Measurements from ENCODE around the gene GLRX.
"Not testable (repeated sequence)": the region's sequence is repeated elsewhere in the genome, so short reads cannot be mapped to it uniquely, and the experiment has no call there.

Gene GLRX

DNA sequence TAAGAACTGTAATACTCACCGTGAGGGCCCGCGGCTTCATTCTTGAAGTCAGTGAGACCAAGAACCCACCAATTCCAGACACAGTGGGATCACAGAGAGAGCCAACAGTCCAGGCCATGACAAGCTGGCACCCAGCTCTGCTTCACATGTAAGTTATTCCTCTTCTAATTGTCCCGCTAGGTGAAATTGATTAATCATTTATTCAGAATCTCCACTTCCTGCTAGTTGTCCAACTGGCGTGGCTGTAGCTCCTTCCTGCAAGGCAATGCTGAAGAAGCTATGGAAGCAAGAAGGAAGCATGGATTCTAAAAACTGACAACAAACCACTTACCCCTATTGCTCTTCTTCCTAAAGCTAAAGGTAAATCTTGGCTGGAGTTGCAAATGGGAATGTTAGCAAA is 30.0 kb upstream of the GLRX start:
- DNase-seq (ENCODE audit: low read depth) = no peak

DNA sequence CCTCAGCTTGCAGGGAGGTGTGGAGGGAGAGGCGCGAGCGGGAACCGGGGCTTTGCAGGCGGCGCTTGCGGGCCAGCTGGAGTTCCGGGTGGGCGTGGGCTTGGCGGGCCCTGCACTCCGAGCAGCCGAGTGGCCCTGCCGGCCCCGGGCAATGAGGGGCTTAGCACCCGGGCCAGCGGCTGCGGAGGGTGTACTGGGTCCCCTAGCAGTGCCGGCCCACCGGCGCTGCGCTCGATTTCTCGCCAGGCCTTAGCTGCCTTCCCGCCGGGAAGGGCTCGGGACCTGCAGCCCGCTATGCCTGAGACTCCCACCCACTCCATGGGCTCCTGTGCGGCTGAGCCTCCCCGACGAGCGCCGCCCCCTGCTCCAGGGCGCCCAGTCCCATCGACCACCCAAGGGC is 28.6 kb upstream of the GLRX start:
- DNase-seq (ENCODE audit: low read depth) = not testable (repeated sequence)

DNA sequence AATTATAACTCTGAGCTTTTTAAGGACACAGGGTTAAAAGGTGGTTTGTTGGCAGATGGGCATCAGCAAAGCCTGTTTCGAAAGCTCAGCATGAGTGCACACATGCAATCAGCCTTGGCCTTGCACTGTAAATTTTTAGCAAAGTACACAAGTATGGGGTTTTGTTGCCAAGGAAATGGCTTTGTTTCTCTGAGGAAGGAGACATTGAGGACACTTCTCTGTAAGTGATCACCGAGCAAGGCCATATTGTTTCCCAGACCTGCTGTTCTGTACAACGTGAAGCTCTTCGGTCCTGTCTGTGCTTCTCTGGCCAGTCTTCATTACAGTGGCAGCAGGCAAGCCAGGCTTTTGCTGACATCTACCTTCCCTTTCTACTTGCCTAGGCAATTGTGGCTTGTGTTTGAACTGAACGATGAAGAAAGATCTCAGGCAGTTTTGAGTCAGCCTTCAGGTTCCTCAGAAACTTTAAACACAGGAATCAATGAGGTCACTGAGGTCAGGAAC is 27.9 kb upstream of the GLRX start:
- no peak for DNase-seq (ENCODE audit: low read depth)

DNA sequence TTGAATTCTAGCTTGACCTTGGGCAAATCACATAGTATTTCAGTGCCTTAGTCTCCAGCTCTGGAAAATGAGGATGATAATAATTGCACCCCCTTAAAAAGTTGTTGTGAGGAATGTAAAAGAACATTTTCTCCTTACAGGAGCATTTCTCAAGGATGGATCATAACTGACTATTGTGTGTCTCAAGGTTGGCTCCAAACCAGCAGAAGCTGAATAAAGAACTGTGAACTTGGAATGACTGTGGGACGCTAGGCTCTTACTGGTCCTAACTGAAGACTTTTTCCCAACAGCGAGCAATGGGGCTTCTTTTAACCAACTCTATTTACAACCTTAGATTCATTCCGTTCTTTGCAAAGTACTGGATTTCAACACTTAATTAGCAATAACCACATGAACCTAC is 26.2 kb upstream of the GLRX start:
- DNase-seq (ENCODE audit: low read depth) = no peak

DNA sequence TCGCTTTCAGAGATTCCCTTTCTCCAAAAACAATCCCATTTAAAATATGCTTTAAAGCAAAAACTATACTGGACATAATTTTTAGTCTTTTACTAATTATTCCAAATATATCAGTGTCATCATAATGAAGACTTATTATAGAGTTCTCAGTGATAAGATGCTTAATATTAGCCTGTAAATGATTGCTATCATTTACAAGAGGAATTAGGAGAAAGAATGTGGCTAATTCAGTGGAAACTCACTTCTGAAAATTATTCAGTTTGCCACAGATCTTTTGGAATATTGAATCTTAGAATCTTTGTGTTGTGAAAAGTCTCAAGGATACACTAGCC is 24.7 kb upstream of the GLRX start:
- DNase-seq (ENCODE audit: low read depth) = no peak

DNA sequence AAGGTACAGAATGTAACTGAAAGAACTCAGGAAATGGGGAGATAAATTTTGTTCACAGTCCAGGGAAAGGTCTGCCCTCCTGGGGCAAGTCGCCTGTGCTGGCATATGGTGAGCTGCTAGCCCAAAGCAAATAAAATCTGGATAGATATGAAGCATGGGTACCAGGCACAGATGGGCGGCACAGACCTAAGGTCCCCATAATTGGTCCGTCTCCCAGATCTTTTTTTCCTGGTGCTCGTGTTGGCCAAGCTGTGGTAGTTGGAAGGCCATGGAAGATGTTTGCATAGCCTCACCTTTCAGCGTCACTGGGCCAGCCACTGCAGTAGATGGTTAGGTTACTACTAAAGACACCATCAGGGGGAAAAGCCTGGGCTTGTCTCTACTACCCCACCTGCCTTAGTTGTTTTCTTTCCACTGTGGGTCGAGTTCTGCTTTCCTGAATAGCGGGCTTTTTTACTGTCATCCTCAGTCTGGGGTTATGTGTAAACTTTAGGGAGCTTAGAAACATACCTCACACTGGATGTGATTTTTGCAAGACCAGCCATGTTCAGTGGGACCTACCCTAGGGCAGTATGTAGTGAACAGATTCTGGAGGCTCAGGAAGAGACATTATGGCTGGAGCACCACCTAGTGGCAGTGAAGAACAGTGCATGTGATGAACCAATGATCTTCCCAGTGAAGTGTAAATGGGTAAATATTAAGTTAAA is 24.2 kb upstream of the GLRX start:
- DNase-seq (ENCODE audit: low read depth) = no peak

DNA sequence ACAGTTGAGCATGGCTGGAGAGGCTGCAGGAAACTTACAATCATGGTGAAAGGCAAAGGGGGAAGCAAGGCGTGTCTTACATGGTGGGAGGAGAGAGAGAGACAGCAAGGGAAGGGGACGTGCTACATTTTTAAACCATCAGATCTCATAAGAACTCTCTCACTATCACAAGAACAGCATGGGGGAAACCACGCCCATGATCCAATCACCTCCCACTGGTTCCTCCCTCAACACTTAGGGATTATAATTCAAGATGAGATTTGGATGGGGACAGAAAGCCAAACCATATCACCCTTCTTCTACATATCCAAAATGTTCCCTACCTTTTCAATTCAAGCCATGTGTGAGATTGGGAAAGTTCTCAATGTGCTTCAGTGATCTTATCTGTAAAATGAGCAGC is 22.9 kb upstream of the GLRX start:
- DNase-seq (ENCODE audit: low read depth) = no peak

DNA sequence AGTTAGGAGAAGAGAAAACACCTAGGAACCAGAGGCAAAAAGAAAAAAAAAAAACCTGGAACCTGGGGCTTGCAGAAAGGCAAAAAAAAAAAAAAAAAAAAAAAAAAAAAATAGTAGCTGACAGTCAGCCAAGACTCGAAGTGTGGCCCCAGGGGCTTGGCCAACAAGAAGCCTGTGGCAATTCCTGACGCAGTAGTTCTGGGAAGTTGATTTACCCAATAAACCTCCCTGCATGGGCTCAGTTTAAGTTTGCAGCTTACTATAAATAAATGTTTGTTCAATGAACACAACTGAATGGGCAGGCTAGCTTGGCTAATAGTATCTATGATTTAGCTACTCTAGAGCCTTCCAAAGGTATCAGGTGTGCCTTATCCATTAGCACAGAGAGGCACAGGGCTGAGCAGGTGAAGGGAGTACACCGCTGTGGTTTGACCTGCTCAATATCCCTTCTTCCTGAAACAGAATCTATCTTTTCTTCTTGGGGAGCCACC is 21.3 kb upstream of the GLRX start:
- DNase-seq (ENCODE audit: low read depth) = no peak

DNA sequence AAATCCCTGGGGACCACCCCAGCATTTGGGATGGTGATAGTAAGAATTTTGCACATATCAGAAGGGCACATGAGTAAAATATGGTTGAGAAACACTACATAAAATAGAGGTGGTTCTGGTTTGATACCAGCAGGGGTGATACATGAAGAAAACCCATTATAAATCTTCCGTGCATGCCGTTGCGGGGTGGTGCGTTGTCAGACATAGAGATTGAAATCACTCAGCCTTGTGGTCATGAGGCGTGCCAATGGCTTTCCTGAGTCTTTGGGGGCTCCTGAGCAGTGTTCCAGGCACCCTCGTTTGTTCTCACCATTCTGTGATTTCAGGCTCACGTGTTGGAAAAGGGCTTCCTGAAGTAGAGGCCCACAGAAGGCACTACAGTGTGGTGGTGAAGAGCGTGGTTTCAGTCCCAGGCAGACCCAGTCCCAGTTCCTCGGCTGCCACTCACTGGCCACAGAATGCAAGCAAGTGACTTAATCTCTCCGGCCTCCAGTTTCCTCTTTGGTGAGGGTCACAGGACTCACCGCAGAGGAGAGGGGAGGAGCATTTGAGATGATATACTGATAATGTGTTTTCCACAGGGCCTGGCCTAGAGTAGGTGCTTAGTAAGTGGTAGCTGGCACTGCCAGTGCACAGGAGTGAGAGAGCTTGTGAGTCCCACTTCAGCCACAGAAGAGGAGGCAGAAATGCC is 20.5 kb upstream of the GLRX start:
- peak; percentile 65 for DNase-seq (ENCODE audit: low read depth)

DNA sequence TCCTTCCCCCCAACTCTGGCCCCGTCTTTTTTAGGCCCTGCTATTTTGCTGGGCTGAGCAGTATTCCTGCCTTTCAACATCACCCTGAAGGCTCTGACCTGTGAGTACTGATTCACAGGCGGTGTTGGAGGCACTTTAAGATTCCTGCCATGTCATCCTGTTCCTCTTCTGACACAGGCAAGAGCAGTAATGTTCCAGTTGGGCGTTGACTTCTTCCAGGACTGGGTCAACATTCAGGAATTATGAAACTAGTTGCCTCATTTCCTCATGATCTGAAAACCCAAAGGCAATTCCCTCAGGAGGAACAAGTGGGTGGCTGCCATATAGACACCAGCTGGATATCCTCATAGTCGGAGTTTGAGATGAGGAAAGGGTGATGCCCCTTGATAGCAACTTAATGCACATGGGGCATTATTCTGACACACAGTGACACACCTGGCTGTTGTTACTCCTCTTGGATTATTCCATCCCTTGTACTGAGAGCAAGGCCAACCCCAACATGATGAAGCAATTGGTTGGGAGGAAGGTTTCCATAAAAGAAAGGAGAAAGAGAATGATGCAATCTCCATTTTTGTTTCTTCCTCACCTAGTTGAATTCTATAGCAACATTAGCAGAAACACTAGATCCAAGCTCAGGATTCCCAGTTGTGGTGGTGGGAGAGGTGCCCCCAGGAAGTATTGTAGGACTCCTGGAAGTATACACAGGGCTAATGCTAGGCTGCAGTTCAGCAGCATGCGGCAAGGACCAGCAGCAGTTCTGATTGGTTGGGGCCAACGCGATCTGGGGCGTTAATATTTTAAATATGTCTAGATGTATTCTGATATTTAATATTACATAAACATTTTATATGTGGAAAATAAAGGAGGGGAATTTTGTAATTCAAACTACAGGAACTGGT is 19.6 kb upstream of the GLRX start:
- no peak for DNase-seq (ENCODE audit: low read depth)

DNA sequence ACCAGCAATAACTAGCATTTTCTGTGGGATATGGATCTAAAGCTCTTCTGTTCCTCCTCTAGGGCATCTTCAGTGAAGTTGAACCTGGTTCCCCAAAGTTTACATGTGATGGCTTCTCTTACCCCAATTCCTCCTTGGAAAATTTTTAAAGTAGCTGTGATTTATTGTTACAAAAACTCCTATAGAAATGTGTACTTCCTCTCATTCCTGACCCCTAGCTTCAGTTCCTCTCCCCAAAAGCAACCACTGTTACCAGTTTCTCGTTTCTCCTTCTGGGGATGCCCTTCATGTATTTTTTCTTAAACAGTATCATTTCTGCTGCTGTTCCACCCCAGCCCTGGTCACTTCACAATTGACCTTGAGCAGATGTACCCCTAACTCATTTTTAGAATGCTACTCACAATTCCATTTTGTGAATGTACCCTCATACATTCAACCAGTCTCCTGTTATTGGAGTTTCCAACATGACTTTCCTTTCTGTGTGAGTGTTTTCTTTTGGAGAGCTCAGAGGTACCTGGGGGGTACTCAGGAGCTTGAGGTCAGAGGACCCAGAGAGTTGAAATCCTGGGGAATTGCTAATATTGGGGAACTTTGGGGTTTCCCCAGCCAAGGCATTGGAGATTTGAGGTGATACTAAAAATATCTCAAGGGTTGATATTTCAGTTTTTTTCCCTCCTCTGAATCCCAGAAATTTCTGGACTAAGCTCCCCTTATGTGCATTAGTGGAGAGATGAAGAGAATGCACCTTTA is 18.6 kb upstream of the GLRX start:
- DNase-seq (ENCODE audit: low read depth) = no peak

DNA sequence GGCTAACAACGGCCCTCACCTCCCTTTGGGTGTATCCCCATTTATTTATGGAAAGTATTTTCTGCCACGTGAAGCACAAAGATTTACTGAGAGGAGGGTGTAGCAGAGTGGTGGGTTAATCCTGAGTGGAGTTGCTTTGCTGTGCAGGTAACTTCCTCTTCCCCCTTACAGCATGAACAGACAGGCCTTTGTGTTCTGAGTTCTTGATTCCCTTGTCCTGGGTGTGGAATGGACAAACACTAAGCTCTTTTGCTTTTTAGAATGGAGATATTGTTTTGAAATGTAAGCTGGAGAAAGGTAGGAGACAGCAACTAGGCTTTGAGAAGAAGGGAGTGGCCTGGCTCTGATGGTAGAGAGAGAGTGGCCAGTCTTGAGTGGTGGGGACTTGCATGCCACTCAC is 17.1 kb upstream of the GLRX start:
- DNase-seq (ENCODE audit: low read depth) = no peak

DNA sequence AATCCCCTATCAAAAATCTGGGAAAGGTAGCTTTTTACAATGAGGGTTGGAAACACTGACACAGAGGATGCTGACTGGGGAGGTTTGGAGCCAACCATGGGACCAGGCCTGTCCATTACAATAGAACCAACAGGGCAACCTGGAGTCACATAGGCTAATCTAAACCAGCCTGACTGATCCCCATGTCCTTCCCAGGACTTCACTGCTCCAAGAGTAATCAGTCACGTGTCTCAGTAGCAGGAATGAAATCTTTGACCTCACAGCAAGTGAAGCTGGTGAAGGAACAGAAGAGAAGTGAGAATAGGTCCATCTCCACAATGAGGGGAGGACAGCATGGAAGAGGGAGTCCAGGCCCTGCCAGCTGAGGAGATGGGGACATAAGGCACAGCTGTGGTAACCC is 16.0 kb upstream of the GLRX start:
- DNase-seq (ENCODE audit: low read depth) = no peak

DNA sequence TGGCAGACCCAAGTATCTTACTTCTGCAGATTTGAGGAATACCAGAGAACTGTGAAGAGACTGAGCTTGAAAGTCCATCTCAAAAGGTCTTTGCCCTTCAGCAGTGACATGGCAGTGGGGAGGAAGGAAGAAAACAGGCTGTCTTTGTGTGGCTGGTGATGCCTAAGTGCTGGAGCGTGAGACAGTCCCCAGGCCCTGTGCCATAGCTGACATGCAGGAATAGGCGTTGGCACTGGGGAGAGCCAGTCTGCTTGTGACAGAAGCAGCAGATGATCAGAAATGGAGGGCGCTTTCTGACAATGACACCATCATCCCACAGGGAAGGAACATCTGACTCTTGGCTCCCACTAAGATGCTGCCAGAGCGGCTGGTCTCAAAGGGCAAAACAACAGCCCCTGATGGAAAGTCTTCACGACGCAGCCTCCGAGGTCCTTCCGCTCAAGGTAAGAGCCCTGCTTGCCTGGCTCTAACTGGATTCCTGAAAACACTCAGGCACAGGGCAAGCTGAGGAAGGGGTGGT is 15.5 kb upstream of the GLRX start:
- DNase-seq (ENCODE audit: low read depth) = no peak

DNA sequence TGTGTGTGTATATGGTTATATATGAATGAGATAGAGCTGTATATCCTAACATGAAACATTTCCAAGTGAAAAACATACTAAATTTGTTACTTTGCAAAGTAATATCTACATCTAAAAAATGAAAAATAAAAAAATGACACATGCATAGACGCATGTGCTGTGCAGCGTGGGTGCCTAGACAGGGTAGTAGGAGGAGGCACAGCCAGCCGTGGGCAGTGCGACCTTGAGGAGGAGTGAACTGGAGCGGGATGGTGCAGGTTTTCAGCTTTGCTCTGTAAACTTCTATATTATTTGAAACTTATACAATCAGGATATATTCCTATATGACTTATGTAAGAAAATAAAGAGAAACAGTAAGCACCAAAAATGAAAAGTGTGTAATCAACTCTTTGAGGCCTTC is 15.0 kb upstream of the GLRX start:
- no peak for DNase-seq (ENCODE audit: low read depth)

DNA sequence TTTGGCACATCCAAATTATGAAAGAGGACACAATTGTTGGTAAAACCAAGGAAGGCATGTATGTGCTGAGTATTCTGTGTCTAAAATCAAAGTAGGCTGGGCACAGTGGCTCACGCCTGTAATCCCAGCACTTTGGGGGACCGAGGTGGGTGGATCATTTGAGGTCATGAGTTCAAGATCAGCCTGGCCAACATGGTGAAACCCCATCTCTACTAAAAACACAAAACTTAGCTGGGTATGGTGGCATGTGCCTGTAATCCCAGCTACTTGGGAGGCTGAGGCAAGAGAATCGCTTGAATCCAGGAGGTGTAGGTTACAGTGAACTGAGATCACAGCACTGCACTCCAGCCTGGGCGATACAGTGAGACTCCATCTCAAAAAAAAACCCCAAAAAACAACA is 14.4 kb upstream of the GLRX start:
- DNase-seq (ENCODE audit: low read depth) = not testable (repeated sequence)

DNA sequence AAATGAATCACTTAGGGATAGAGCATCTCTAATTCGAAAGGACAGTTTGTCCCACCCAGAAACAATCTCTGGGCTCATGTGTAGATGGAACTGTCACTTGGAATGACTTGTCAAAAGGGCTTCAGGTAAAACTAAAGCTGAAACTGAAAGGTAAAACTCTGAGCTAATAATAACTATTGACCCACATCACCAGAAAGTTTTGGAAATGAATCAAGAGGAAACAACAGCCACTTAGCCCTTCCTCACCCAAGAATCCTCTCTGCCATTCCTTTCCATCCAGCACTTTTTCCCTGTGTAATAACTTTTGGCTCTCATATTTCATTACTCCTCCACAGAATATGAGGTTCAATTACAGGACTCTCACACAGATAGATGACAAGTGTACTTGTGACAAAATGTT is 14.0 kb upstream of the GLRX start:
- no peak for DNase-seq (ENCODE audit: low read depth)

DNA sequence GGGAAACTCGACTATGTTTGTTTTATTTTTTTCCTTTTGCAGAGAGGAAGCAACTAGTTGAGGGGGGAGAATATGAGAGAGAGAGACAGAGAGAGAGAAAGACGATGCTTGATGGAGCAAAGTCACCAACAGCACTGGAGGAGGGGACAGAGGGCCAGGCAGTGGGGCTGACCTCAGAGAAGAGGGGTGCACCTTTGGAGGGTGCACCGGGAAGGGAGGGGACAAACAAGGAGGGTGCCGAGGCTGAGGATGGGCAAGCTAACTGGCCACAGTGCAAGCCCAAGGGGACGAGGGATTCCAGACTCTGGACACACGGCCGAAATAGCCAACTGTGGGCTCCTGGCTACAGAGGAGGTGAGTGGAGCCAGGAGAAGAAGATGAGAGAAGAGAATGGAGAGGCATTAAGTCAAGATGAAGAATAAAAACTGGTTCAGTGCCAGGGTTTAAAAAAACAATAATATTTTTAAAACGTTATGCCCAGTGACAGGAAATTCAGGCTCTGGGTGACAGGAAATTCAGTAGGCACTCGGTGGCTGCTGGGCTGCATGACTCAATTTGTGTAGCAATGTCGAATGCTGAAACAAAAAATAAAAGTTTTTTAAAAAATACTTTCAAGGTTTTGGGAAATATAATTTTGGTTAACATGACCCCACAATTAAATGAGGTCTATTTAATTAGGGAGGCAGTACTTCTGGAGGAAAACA is 13.3 kb upstream of the GLRX start:
- no peak for DNase-seq (ENCODE audit: low read depth)

DNA sequence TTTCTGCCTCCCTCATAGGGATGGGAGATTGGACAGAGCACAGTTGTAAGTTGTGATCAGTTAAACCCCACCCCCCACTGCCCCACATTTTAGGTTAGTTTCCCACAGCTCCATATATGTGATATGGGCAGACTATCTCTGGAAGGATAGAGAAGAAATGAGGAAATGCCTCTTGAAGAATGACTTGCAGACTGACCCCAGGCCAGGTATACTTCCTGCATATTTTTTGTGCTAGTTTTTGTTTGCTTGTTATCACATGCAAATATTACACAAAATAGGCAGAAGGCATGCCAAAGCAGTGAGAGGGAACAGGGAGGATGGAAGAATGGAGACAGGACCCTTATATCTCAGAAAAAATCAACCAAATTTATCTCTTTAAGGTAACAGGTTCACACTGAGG is 10.1 kb upstream of the GLRX start:
- DNase-seq (ENCODE audit: low read depth) = no peak

DNA sequence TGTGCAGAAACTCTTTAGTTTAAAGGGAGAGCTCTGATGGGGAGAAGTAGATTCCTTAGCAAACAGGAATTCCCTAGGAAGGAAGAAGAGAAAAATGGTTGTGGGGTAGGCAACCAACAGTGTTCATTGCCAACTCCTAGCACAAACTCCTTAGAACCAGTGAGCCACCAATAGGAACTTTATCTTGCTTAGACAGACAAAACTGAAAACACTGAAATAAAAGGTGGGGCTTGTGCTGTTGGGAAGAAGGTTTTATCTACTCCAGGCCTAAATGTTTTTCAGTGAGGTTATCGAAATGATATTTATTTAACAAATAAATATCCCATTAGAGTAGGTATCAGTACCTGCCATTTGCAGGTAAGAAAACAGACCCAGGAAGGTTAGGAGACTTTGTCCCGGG is 7.7 kb upstream of the GLRX start:
- DNase-seq (ENCODE audit: low read depth) = no peak

DNA sequence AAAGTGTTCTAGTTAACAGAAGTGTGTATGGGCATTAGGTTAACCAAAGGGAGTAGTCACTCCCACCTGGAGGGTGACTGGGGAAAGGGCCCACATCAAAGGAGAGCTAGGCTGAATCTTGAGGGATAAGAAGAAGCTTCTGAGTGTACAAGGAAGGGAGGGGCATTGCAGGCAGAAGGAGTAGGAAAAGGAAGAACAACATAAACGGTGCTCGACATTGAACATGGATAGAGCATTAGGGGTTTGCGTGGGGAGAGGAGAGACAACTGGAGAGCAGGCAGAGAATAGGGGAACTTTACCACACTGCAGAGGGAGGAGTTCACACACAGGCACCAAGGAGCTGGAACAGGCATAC is 5.3 kb upstream of the GLRX start:
- no peak for DNase-seq (ENCODE audit: low read depth)
